Endodermal cell (in vitro differentiated cells): Measurements from ENCODE around the gene HAVCR1. TPM values are rescaled to one million over a fixed set of nuclear protein-coding genes. Genes with fewer than 3 reads are reported as not detected.

ENCODE experiments used
- DNase-seq: peaks from one replicate; pipeline ENCODE4 v3.0.0-alpha.2; 2017
- H3K27ac ChIP-seq: 2 replicates; pipeline ENCODE4 v1.5.1; 2013; ENCODE audit warnings: mild to moderate bottlenecking, low read depth, low read length, moderate library complexity
- H3K27me3 ChIP-seq: 2 replicates; pipeline ENCODE4 v1.6.1; 2013; ENCODE audit warnings: mild to moderate bottlenecking, low read length, moderate library complexity; ENCODE audit not compliant: insufficient read depth, control insufficient read depth, poor library complexity, severe bottlenecking
- H3K36me3 ChIP-seq: 2 replicates; pipeline ENCODE4 v1.7.0; 2013; ENCODE audit warnings: mild to moderate bottlenecking, low read length, moderate library complexity; ENCODE audit not compliant: control insufficient read depth, insufficient read depth
- H3K4me1 ChIP-seq: one replicate; pipeline ENCODE4 v1.7.0; 2013; ENCODE audit warnings: low read length; ENCODE audit not compliant: control insufficient read depth, insufficient read depth
- H3K4me3 ChIP-seq: 2 replicates; pipeline ENCODE4 v1.5.1; 2013; ENCODE audit warnings: mild to moderate bottlenecking, low read length, moderate library complexity
- H3K9ac ChIP-seq: 2 replicates; pipeline ENCODE4 v1.6.1; 2013; ENCODE audit warnings: mild to moderate bottlenecking, low read length, moderate library complexity; ENCODE audit not compliant: poor library complexity, severe bottlenecking; ENCODE audit errors: extremely low read depth
- H3K9me3 ChIP-seq: 2 replicates; pipeline ENCODE4 v1.6.1; 2013; ENCODE audit warnings: mild to moderate bottlenecking, low read length, moderate library complexity; ENCODE audit not compliant: control insufficient read depth
- H3K27ac Mint-ChIP-seq: 2 replicates; pipeline ENCODE4 v1.8.0; 2020; ENCODE audit warnings: mixed read lengths
- H3K27me3 Mint-ChIP-seq: 2 replicates; pipeline ENCODE4 v1.8.0; 2021; ENCODE audit warnings: mild to moderate bottlenecking, mixed read lengths; ENCODE audit not compliant: insufficient read depth
- H3K36me3 Mint-ChIP-seq: 2 replicates; pipeline ENCODE4 v1.8.0; 2020; ENCODE audit warnings: low read depth, mixed read lengths
- H3K4me1 Mint-ChIP-seq: 2 replicates; pipeline ENCODE4 v1.8.0; 2020; ENCODE audit warnings: mixed read lengths
- H3K4me3 Mint-ChIP-seq: 2 replicates; pipeline ENCODE4 v1.8.0; 2020; ENCODE audit warnings: mild to moderate bottlenecking, moderate library complexity, mixed read lengths
- H3K9me3 Mint-ChIP-seq: 2 replicates; pipeline ENCODE4 v1.8.0; 2020; ENCODE audit warnings: mild to moderate bottlenecking, mixed read lengths
- CTCF ChIP-seq: fragments of 200-600 bp; sonication (generic); conservative IDR thresholded peaks from 2 replicates; pipeline ENCODE4 v1.5.0; 2021; ENCODE audit warnings: antibody characterized with exemption, mild to moderate bottlenecking
- WGBS, 2 experiments: methylation state at CpG; one replicate each; pipeline versions ENCODE4 v1.1.5 to v1.1.7; 2013; ENCODE audit warnings: missing lambda C conversion rate in 2 of 2, mixed read lengths in 1 of 2; ENCODE audit not compliant: insufficient coverage in 1 of 2, insufficient read length in 1 of 2; 5-methylcytosine and 5-hydroxymethylcytosine counted together
- total RNA-seq, 2 donors: library from RNA; stranded (reverse); fragmentation: NEBNext Ultra II Directional in 1 of 2; extraction: Animal tissue kit (Norgen Biotek cat#: 25700) in 1 of 2; gene quantifications; 2 replicates in 1 of 2; 3 replicates in 1 of 2; pipeline ENCODE4 v1.2.1, GENCODE V29; 2021

The HAVCR1 gene
- total RNA-seq, 2 donors from 2014 or later: 0.59 to 0.60 TPM

GRCh38 chr5:157068339-157068738 lies 9.4 kb upstream of the HAVCR1 start:
- DNase-seq: no peak
- Histone ChIP-seq H3K9me3 (no peaks in the 10 kb centered on the region), H3K27ac (no peak overlapping the region), H3K9ac (no peak overlapping the region), H3K36me3 (no peaks in the 10 kb centered on the region), H3K4me1 (no peaks in the 10 kb centered on the region), H3K27me3 (no peaks in the 10 kb centered on the region), H3K4me3 (no peak overlapping the region)
- TF ChIP-seq CTCF: no peak
- 95 to 97% methylated on average over 5 of the region's 5 CpGs for WGBS, 2 experiments
- no peaks in the 10 kb centered on the region for H3K36me3 Mint-ChIP-seq
- H3K4me3 Mint-ChIP-seq: no peak overlapping the region
- H3K27me3 Mint-ChIP-seq: no peaks in the 10 kb centered on the region
- H3K4me1 Mint-ChIP-seq: peaks cover 11% of the 10 kb centered on the region
- H3K27ac Mint-ChIP-seq: no peak overlapping the region
- no peaks in the 10 kb centered on the region for H3K9me3 Mint-ChIP-seq

GRCh38 chr5:157067005-157067404 lies 8.1 kb upstream of the HAVCR1 start:
- H3K4me3 Mint-ChIP-seq: no peak overlapping the region
- no peak overlapping the region for H3K9ac ChIP-seq
- TF ChIP-seq CTCF: no peak
- DNase-seq: no peak
- H3K9me3 ChIP-seq: no peaks in the 10 kb centered on the region
- no peak overlapping the region for H3K27ac ChIP-seq
- H3K4me1 ChIP-seq: no peaks in the 10 kb centered on the region
- H3K27me3 Mint-ChIP-seq: no peaks in the 10 kb centered on the region
- WGBS, 2 experiments: 69 to 71% methylated on average over 2 of the region's 2 CpGs
- H3K9me3 Mint-ChIP-seq: no peaks in the 10 kb centered on the region
- H3K36me3 Mint-ChIP-seq: no peaks in the 10 kb centered on the region
- H3K27me3 ChIP-seq: no peaks in the 10 kb centered on the region
- no peak overlapping the region for H3K27ac Mint-ChIP-seq
- H3K4me3 ChIP-seq: no peak overlapping the region
- peaks cover 11% of the 10 kb centered on the region for H3K4me1 Mint-ChIP-seq
- no peaks in the 10 kb centered on the region for H3K36me3 ChIP-seq

DNA sequence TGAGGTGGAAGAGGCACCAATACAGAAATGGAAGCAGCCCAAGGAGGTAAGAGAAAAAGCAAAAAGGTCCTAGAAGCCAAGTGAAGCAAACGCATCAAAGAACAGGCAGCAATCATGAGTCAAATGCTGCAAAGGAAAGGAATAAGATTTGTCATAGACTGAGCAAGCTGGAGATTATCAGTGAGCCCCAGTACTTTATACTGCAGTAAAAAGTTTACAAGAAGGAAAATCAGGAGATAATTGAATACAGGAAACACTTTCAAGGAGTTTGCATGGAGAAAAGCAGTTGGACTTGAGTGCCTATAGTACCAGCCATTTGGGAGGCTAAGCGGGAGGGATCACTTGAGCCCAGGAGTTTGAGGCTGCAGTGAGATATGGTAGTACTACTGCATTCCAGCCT lies 7.2 kb upstream of the HAVCR1 start:
- Mint-ChIP-seq H3K27me3 (no peaks in the 10 kb centered on the region), H3K4me1 (peaks cover 11% of the 10 kb centered on the region), H3K27ac (no peak overlapping the region), H3K36me3 (no peaks in the 10 kb centered on the region), H3K4me3 (no peak overlapping the region), H3K9me3 (no peaks in the 10 kb centered on the region)
- Histone ChIP-seq H3K4me1 (no peaks in the 10 kb centered on the region), H3K9ac (no peak overlapping the region), H3K4me3 (no peak overlapping the region), H3K27me3 (no peaks in the 10 kb centered on the region), H3K9me3 (no peaks in the 10 kb centered on the region), H3K27ac (no peak overlapping the region), H3K36me3 (no peaks in the 10 kb centered on the region)
- no peak for TF ChIP-seq CTCF
- DNase-seq: no peak
- WGBS, 2 experiments: 89 to 97% methylated on average over 2 of the region's 2 CpGs
